ENCODE measurements around the gene ULK4. TPM values are rescaled to one million over a fixed set of nuclear protein-coding genes. Genes with fewer than 3 reads are reported as not detected.
A peak's percentile ranks its signal among the peaks of the same experiment; 100 is the strongest.
"Not testable (repeated sequence)": the region's sequence is repeated elsewhere in the genome, so short reads cannot be mapped to it uniquely, and the experiment has no call there.

Gene ULK4
- total RNA-seq, 2 donors from 2014 or later = 4.4 to 8.3 TPM

GRCh38 chr3:41286305-41286704 lies 675.6 kb downstream of the ULK4 start:
- no peak overlapping the region for H3K4me3 ChIP-seq
- H3K9ac ChIP-seq (ENCODE audit: low read depth in 2 of 2, low read length in 2 of 2) = no peak overlapping the region
- no peak overlapping the region for H3K27ac ChIP-seq
- no peak for DNase-seq
- no peaks in the 10 kb centered on the region for H3K36me3 ChIP-seq
- no peaks in the 10 kb centered on the region for H3K27me3 ChIP-seq
- H3K9me3 ChIP-seq = no peaks in the 10 kb centered on the region
- intact Hi-C loops (cut with DNase I) = no loop called here
- no peaks in the 10 kb centered on the region for H3K4me1 ChIP-seq
- TF ChIP-seq, protein P1, sequence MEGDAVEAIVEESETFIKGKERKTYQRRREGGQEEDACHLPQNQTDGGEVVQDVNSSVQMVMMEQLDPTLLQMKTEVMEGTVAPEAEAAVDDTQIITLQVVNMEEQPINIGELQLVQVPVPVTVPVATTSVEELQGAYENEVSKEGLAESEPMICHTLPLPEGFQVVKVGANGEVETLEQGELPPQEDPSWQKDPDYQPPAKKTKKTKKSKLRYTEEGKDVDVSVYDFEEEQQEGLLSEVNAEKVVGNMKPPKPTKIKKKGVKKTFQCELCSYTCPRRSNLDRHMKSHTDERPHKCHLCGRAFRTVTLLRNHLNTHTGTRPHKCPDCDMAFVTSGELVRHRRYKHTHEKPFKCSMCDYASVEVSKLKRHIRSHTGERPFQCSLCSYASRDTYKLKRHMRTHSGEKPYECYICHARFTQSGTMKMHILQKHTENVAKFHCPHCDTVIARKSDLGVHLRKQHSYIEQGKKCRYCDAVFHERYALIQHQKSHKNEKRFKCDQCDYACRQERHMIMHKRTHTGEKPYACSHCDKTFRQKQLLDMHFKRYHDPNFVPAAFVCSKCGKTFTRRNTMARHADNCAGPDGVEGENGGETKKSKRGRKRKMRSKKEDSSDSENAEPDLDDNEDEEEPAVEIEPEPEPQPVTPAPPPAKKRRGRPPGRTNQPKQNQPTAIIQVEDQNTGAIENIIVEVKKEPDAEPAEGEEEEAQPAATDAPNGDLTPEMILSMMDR (IDR thresholded peaks at IDR 0.05) = no peak

DNA sequence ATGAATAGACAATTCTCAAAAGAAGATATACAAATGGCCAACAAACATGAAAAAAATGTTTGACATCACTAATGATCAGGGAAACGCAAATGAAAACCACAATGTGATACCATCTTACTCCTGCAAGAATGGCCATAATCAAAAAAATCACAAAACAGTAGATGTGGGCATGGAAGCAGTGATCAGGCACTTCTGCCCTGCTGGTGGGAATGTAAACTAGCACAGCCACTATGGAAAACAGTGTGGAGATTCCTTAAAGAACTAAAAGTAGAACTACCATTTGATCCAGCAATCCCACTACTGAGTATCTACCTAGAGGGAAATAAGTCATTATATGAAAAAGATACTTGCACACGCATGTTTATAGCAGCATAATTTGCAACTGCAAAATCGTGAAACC lies 677.0 kb downstream of the ULK4 start:
- DNase-seq; intact Hi-C loops (cut with DNase I); H3K27ac ChIP-seq; H3K4me1 ChIP-seq; H3K9ac ChIP-seq (ENCODE audit: low read depth in 2 of 2, low read length in 2 of 2); H3K36me3 ChIP-seq; H3K27me3 ChIP-seq; H3K9me3 ChIP-seq; H3K4me3 ChIP-seq: not testable (repeated sequence)

- intact Hi-C loops (cut with DNase I) = no loop called here
- DNase-seq = no peak
Observed at GRCh38 chr3:41277790-41278465, 684.0 kb downstream of the ULK4 start.

GRCh38 chr3:41276191-41276590 lies 685.7 kb downstream of the ULK4 start:
- intact Hi-C loops (cut with DNase I) = no loop called here
- DNase-seq = no peak
- TF ChIP-seq, protein P1 (IDR thresholded peaks at IDR 0.05) = no peak
- no peaks in the 10 kb centered on the region for H3K27me3 ChIP-seq
- H3K9ac ChIP-seq (ENCODE audit: low read depth in 2 of 2, low read length in 2 of 2) = no peak overlapping the region
- no peaks in the 10 kb centered on the region for H3K36me3 ChIP-seq
- H3K9me3 ChIP-seq = no peaks in the 10 kb centered on the region
- no peak overlapping the region for H3K4me3 ChIP-seq
- no peaks in the 10 kb centered on the region for H3K4me1 ChIP-seq
- no peak overlapping the region for H3K27ac ChIP-seq

More at GRCh38 chr3:41277790-41278465, 684.0 kb downstream of the ULK4 start:
- Histone ChIP-seq H3K4me1 (no peaks in the 10 kb centered on the region), H3K9me3 (no peaks in the 10 kb centered on the region), H3K27ac (no peak overlapping the region), H3K4me3 (no peak overlapping the region), H3K9ac (ENCODE audit: low read depth in 2 of 2, low read length in 2 of 2) (no peak overlapping the region), H3K36me3 (no peaks in the 10 kb centered on the region), H3K27me3 (no peaks in the 10 kb centered on the region)
- TF ChIP-seq, protein P1 (IDR thresholded peaks at IDR 0.05) = no peak

DNA sequence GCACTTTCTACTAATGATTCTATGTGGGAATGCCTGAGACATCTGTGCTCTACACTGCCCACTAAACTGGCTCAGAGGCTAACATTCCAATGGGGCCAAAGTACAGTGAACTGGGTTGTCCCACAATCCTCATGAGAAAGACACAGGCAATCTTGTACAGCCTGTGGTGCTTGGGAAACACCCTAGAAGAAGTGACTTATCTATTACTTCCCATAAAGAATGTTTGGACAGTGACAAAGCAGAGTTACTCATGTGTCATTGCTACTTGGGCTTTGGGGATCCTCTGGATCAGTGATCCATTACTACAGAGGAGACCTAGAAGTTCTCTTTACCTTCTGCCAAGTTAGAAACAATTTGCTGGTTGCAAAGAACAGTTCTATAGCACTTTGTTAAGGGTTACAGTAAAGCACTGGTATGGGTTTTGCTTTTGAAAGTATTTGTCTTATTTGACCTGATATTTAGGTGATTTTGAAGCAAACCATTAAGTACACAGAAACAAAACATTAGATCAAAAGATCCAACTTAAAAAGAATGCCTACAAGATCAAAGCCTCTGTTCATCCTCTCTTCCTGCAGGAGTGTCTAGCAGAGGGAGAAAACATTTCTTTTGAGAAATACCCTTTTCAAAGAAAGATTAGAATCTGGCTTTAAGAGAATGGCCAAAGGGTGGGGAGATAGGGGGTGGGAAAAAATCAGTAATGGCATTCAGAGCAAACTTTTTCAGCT lies 686.8 kb downstream of the ULK4 start:
- Histone ChIP-seq H3K27me3 (no peaks in the 10 kb centered on the region), H3K9ac (ENCODE audit: low read depth in 2 of 2, low read length in 2 of 2) (no peak overlapping the region), H3K4me1 (no peaks in the 10 kb centered on the region), H3K9me3 (no peaks in the 10 kb centered on the region), H3K27ac (no peak overlapping the region), H3K4me3 (no peak overlapping the region), H3K36me3 (no peaks in the 10 kb centered on the region)
- peak; percentile 22 for DNase-seq
- TF ChIP-seq, protein P1 (IDR thresholded peaks at IDR 0.05) = no peak
- intact Hi-C loops (cut with DNase I) = no loop called here

DNA sequence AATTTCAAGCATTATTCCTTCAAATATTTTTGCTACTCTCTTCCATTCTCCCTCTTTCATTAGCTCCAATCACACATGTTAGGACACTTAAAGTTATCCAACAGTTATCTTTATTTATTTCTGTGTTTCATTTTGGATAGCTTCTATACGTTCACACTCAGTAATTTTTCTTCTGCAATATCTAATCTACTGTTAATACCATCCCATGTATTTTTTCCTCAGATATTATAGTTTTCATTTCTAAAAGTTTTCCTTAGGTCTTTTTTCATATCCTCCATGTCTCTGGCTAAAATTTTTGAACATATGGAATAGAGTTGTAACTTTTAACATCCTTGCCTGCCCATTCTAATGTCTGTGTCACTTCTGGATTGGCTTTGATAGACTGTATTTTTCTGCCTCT lies 689.2 kb downstream of the ULK4 start:
- TF ChIP-seq, protein P1 (IDR thresholded peaks at IDR 0.05) = no peak

More for the DNA sequence above, 689.2 kb downstream of the ULK4 start:
- intact Hi-C loops (cut with DNase I) = no loop called here
- Histone ChIP-seq H3K27me3 (no peaks in the 10 kb centered on the region), H3K27ac (no peak overlapping the region), H3K4me3 (no peak overlapping the region), H3K36me3 (no peaks in the 10 kb centered on the region), H3K9me3 (no peaks in the 10 kb centered on the region), H3K4me1 (no peaks in the 10 kb centered on the region), H3K9ac (ENCODE audit: low read depth in 2 of 2, low read length in 2 of 2) (no peak overlapping the region)
- no peak for DNase-seq
